ENCODE results near the gene TKT.

DNA sequence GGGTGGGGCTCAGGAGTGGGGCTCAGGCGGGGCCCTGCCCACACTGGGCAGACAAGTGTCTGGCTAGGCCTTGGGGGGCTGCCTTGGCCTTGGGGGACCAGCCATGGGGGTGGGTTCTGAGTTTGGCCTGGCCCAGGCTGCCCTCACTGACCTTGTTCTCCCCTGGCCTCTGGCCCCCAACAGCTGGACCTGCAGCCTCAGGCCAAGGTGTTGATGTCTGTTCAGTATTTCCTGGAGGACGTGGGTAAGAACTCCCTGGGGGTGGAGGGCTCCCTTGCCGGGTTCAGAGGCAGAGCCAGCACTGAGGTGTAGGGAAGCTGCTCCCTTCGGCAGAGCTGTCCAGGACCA, 74.8 kb downstream of the TKT start:
- TF ChIP-seq CTCF (IDR thresholded peaks at IDR 0.05) (no peak), POLR2A (IDR thresholded peaks at IDR 0.05) (no peak)

Data from vagina (tissue), 2 donors.